Astrocyte (in vitro differentiated cells and primary cell): Measurements from ENCODE around the gene DHCR7. TPM values are rescaled to one million over a fixed set of nuclear protein-coding genes. Genes with fewer than 3 reads are reported as not detected.

Source experiments
- DNase-seq: peaks from one replicate; pipeline ENCODE4 v3.0.0-alpha.2; 2010; ENCODE audit warnings: low read depth
- FAIRE-seq: peaks from 2 replicates; lab custom pipeline; 2011; peaks lifted over from hg19 to GRCh38; lab: Jason Lieb, UNC
- H2AFZ ChIP-seq: 2 replicates; pipeline ENCODE4 v1.6.0; 2012; ENCODE audit warnings: low read depth, low read length, inconsistent platforms
- H3K27ac ChIP-seq: 2 replicates; pipeline ENCODE4 v1.5.1; 2011; ENCODE audit warnings: low read depth, low read length, inconsistent platforms
- H3K27me3 ChIP-seq: 2 replicates; pipeline ENCODE4 v1.6.0; 2011; ENCODE audit warnings: low read length, inconsistent platforms; ENCODE audit not compliant: insufficient read depth
- H3K36me3 ChIP-seq: 2 replicates; pipeline ENCODE4 v1.5.1; 2011; ENCODE audit warnings: low read length, inconsistent platforms; ENCODE audit not compliant: insufficient read depth
- H3K4me1 ChIP-seq: 2 replicates; pipeline ENCODE4 v1.5.1; 2011; ENCODE audit warnings: low read length, inconsistent platforms; ENCODE audit not compliant: insufficient read depth
- H3K4me2 ChIP-seq: 2 replicates; pipeline ENCODE4 v1.6.0; 2012; ENCODE audit warnings: low read length, inconsistent platforms
- H3K4me3 ChIP-seq: 2 replicates; pipeline ENCODE4 v1.5.1; 2011; ENCODE audit warnings: low read depth, mild to moderate bottlenecking, low read length, inconsistent platforms; ENCODE audit not compliant: insufficient read depth
- H3K79me2 ChIP-seq: 2 replicates; pipeline ENCODE4 v1.6.0; 2012; ENCODE audit warnings: mild to moderate bottlenecking, low read length, inconsistent platforms; ENCODE audit not compliant: insufficient read depth
- H3K9ac ChIP-seq: 2 replicates; pipeline ENCODE4 v1.6.0; 2012; ENCODE audit warnings: mild to moderate bottlenecking, low read length, inconsistent platforms
- H3K9me3 ChIP-seq: 2 replicates; pipeline ENCODE4 v1.5.1; 2012; ENCODE audit warnings: low read depth, mild to moderate bottlenecking, low read length, inconsistent platforms; ENCODE audit not compliant: insufficient read depth
- H4K20me1 ChIP-seq: 2 replicates; pipeline ENCODE4 v1.6.0; 2012; ENCODE audit warnings: low read length, inconsistent platforms; ENCODE audit not compliant: insufficient read depth
- H3K27ac Mint-ChIP-seq: one replicate; pipeline ENCODE4 v1.8.0; 2021; ENCODE audit warnings: mild to moderate bottlenecking, mixed read lengths; ENCODE audit not compliant: unreplicated experiment
- H3K27me3 Mint-ChIP-seq: one replicate; pipeline ENCODE4 v1.8.0; 2021; ENCODE audit warnings: low read depth, mixed read lengths; ENCODE audit not compliant: unreplicated experiment
- H3K36me3 Mint-ChIP-seq: one replicate; pipeline ENCODE4 v1.8.0; 2021; ENCODE audit warnings: low read depth, mixed read lengths; ENCODE audit not compliant: unreplicated experiment
- H3K4me1 Mint-ChIP-seq: one replicate; pipeline ENCODE4 v1.8.0; 2021; ENCODE audit warnings: low read depth, mixed read lengths; ENCODE audit not compliant: unreplicated experiment
- H3K4me3 Mint-ChIP-seq: one replicate; pipeline ENCODE4 v1.8.0; 2021; ENCODE audit warnings: mild to moderate bottlenecking, moderate library complexity, mixed read lengths; ENCODE audit not compliant: unreplicated experiment
- H3K9me3 Mint-ChIP-seq: one replicate; pipeline ENCODE4 v1.8.0; 2021; ENCODE audit warnings: mild to moderate bottlenecking, mixed read lengths; ENCODE audit not compliant: unreplicated experiment
- EZH2 ChIP-seq: IDR thresholded peaks from 2 replicates; pipeline ENCODE4 v1.6.1; 2012; ENCODE audit warnings: mild to moderate bottlenecking, low read length, inconsistent platforms; ENCODE audit not compliant: insufficient read depth
- total RNA-seq: library from RNA; stranded (reverse); gene quantifications from 2 replicates; pipeline ENCODE4 v1.2.1, GENCODE V29; 2021
- TF ChIP-seq, protein P1 (sequence below): IDR thresholded peaks from 2 replicates; pipeline ENCODE4 v1.5.1; 2011; ENCODE audit warnings: low read depth, mild to moderate bottlenecking, inconsistent platforms, low read length, moderate library complexity; ENCODE audit not compliant: insufficient read depth

DHCR7 gene
- total RNA-seq, 1 donor from 2014 or later = 92.8 TPM

DNA sequence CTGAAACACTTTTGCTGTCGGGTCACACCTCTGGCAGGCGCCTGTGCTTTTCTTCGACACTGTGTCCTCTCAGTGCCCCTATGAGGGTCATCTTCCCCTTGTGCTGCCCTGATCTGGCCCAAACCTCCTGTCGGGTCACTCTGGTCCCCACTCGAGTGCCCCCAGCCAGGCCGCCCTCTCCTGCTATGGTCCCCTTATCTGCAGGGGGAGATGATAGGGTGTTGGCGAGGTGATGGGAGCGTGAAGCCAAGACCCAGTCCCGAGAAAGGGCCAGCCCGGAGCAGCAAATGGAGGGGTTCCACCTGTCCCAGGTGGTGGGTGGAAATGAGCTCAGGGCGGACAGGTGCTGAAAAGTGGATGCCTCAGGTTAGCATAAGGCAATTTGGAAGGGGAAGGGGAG, 14.5 kb upstream of the DHCR7 start:
- Histone ChIP-seq H3K4me2 (no peak overlapping the region), H4K20me1 (peaks cover 26% of the 10 kb centered on the region), H3K27me3 (no peaks in the 10 kb centered on the region), H2AFZ (no peak overlapping the region), H3K27ac (no peak overlapping the region), H3K9ac (no peak overlapping the region), H3K79me2 (no peaks in the 10 kb centered on the region), H3K9me3 (no peaks in the 10 kb centered on the region), H3K4me3 (no peak overlapping the region), H3K4me1 (no peaks in the 10 kb centered on the region), H3K36me3 (peaks cover 20% of the 10 kb centered on the region)
- Mint-ChIP-seq H3K4me1 (no peaks in the 10 kb centered on the region), H3K9me3 (no peaks in the 10 kb centered on the region), H3K27ac (no peak overlapping the region), H3K36me3 (peaks cover 45% of the 10 kb centered on the region), H3K27me3 (no peaks in the 10 kb centered on the region), H3K4me3 (no peak overlapping the region)
- FAIRE-seq (no peak), DNase-seq (no peak)
- TF ChIP-seq, protein P1, sequence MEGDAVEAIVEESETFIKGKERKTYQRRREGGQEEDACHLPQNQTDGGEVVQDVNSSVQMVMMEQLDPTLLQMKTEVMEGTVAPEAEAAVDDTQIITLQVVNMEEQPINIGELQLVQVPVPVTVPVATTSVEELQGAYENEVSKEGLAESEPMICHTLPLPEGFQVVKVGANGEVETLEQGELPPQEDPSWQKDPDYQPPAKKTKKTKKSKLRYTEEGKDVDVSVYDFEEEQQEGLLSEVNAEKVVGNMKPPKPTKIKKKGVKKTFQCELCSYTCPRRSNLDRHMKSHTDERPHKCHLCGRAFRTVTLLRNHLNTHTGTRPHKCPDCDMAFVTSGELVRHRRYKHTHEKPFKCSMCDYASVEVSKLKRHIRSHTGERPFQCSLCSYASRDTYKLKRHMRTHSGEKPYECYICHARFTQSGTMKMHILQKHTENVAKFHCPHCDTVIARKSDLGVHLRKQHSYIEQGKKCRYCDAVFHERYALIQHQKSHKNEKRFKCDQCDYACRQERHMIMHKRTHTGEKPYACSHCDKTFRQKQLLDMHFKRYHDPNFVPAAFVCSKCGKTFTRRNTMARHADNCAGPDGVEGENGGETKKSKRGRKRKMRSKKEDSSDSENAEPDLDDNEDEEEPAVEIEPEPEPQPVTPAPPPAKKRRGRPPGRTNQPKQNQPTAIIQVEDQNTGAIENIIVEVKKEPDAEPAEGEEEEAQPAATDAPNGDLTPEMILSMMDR = no peak
- no peak for TF ChIP-seq EZH2

DNA sequence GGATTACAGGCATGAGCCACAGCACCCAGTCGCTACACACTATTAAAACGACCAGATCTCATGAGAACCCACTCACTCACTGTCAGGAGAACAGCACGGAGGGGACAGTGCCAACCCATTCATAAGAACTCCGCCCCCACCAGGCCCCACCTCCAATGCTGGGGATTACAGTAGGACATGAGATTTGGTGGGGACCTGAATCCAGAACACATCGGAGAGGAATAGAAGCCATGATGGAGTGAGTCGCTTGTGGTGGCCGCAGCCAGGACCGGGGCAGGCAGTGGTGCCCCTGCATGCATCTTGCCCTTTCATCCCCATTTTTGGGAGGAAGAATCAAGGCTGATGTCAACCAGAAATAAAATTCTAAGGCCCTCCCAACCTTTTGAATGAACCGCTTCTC, 13.5 kb upstream of the DHCR7 start:
- H3K4me3 Mint-ChIP-seq = no peak overlapping the region
- H3K9ac ChIP-seq = no peak overlapping the region
- no peak overlapping the region for H3K27ac Mint-ChIP-seq
- H3K4me1 Mint-ChIP-seq = no peaks in the 10 kb centered on the region
- H3K9me3 ChIP-seq = no peaks in the 10 kb centered on the region
- H3K79me2 ChIP-seq = no peaks in the 10 kb centered on the region
- no peaks in the 10 kb centered on the region for H3K9me3 Mint-ChIP-seq
- peaks cover 34% of the 10 kb centered on the region for H4K20me1 ChIP-seq
- H3K4me2 ChIP-seq = no peak overlapping the region
- H3K4me1 ChIP-seq = no peaks in the 10 kb centered on the region
- H2AFZ ChIP-seq = no peak overlapping the region
- no peaks in the 10 kb centered on the region for H3K27me3 Mint-ChIP-seq
- no peak for TF ChIP-seq EZH2
- TF ChIP-seq, protein P1 = no peak
- H3K4me3 ChIP-seq = no peak overlapping the region
- peaks cover 24% of the 10 kb centered on the region for H3K36me3 ChIP-seq
- no peak for DNase-seq
- no peak for FAIRE-seq
- H3K36me3 Mint-ChIP-seq = peaks cover 40% of the 10 kb centered on the region
- H3K27ac ChIP-seq = no peak overlapping the region
- H3K27me3 ChIP-seq = no peaks in the 10 kb centered on the region

DNA sequence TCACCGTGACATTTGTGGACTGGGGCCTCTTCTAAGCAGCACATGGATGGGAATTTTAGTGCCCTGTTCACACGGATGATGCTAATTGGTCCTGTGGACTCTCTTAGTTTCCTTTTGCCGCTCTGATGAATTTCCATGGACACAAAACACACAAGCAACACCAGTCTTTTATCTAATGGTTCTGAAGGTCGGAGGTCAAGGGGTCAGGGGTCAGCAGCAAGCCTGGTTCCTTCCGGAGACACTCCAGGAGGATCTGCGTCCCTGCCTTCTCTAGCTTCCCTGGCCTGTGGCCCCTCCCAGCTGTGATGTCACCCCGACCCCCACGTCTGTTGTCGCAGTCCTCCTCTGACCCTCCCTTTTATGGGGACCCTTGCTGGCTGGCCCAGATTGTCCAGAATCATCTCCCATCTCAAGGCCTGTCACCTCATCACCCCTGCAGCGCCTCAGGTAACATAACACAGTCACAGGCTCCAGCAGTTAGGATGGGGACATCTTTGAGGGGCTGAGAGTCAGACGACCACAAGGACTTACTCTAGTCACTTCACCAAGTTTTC, 11.7 kb upstream of the DHCR7 start:
- Histone ChIP-seq H3K4me3 (no peak overlapping the region), H3K36me3 (peaks cover 30% of the 10 kb centered on the region), H3K4me2 (no peak overlapping the region), H2AFZ (no peak overlapping the region), H3K9me3 (no peaks in the 10 kb centered on the region), H4K20me1 (peaks cover 35% of the 10 kb centered on the region), H3K4me1 (no peaks in the 10 kb centered on the region), H3K9ac (no peak overlapping the region), H3K27ac (no peak overlapping the region), H3K27me3 (no peaks in the 10 kb centered on the region), H3K79me2 (peaks cover 2% of the 10 kb centered on the region)
- H3K9me3 Mint-ChIP-seq = no peaks in the 10 kb centered on the region
- FAIRE-seq = no peak
- peaks cover 46% of the 10 kb centered on the region for H3K36me3 Mint-ChIP-seq
- TF ChIP-seq EZH2 = no peak
- TF ChIP-seq, protein P1 = no peak
- no peaks in the 10 kb centered on the region for H3K27me3 Mint-ChIP-seq
- no peaks in the 10 kb centered on the region for H3K4me1 Mint-ChIP-seq
- DNase-seq = no peak
- no peak overlapping the region for H3K27ac Mint-ChIP-seq
- no peak overlapping the region for H3K4me3 Mint-ChIP-seq
